ENCODE data around the gene ZNF420. TPM values are rescaled to one million over a fixed set of nuclear protein-coding genes. Genes with fewer than 3 reads are reported as not detected.
"Not testable (repeated sequence)": the region's sequence is repeated elsewhere in the genome, so short reads cannot be mapped to it uniquely, and the experiment has no call there.

ZNF420 gene
- polyA plus RNA-seq, 1 of the 3 experiments (the other 2 are of a cell fraction) = 1.9 TPM

DNA sequence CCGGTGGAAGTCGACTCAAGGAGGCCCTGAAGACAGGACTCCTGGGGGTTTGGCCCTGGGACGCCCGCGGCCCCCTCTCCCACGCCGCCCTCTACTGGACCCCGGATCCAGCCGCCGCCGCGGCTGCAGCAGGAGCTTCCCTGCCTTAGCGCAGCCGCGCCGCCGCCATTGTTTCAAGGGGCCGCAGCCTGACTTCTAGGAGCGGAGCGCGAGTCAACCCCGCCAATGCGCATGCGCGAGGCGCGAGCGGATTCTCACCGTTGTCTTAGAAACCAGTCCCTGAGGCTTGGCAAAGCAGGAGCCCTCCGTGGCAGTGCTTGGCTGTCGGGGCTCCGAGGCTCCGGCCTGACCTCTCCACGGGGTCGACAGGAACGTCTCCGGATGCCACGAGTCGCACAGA is 19.1 kb upstream of the ZNF420 start:
- Histone ChIP-seq H3K27me3 (ENCODE audit: insufficient read depth) (no peaks in the 10 kb centered on the region), H3K9ac (no peak overlapping the region), H3K4me1 (ENCODE audit: control insufficient read depth in 1 of 2, insufficient read depth in 2 of 2, low read depth in 1 of 2, low read length in 1 of 2) (no peaks in the 10 kb centered on the region), H2AFZ (ENCODE audit: low read depth) (no peak overlapping the region), H3K4me2 (no peak overlapping the region), H3K36me3 (replicated peaks in 1 of 2; ENCODE audit: control insufficient read depth in 1 of 2, insufficient read depth in 2 of 2, low read length in 1 of 2) (no peaks in the 10 kb centered on the region), H3K9me3 (no peaks in the 10 kb centered on the region), H3K27ac (ENCODE audit: low read depth in 2 of 2, low read length in 1 of 2) (no peak overlapping the region), H3K4me3 (ENCODE audit: low read depth in 2 of 2, low read length in 1 of 2) (no peak overlapping the region), H3K79me2 (ENCODE audit: insufficient read depth) (no peaks in the 10 kb centered on the region), H3F3A (replicated peaks; ENCODE audit: insufficient read depth) (no peaks in the 10 kb centered on the region), H4K20me1 (ENCODE audit: insufficient read depth) (no peaks in the 10 kb centered on the region), H3K9me2 (no peaks in the 10 kb centered on the region)
- WGBS (ENCODE audit: low lambda C conversion rate) = 78% methylated on average over 31 of the region's 39 CpGs
- POLR2A ChIA-PET = no interaction called here
- TF ChIP-seq RXRA (IDR thresholded peaks at IDR 0.05; ENCODE audit: borderline replicate concordance, low read depth) (no peak), EP300 (IDR thresholded peaks at IDR 0.05; ENCODE audit: borderline replicate concordance in 1 of 2, low read depth in 1 of 2, low read length in 1 of 2) (no peak), FOXJ3 (CRISPR knock-in tag; IDR thresholded peaks at IDR 0.05) (no peak), CHD2 (IDR thresholded peaks at IDR 0.05; ENCODE audit: low read length, partially characterized antibody) (no peak), TAF1 (IDR thresholded peaks at IDR 0.05; ENCODE audit: borderline replicate concordance, low read depth, low read length) (no peak), EZH2phosphoT487 (IDR thresholded peaks at IDR 0.05; ENCODE audit: borderline replicate concordance, low read depth) (no peak), RCOR1 (IDR thresholded peaks at IDR 0.05; ENCODE audit: low read length) (no peak), ELF1 (IDR thresholded peaks at IDR 0.05) (no peak), MEF2A (IDR thresholded peaks at IDR 0.05; ENCODE audit: borderline replicate concordance, low read depth) (no peak), YY1 (IDR thresholded peaks at IDR 0.05; ENCODE audit: low read depth) (no peak), RAD21 (IDR thresholded peaks at IDR 0.05; ENCODE audit: low read length) (no peak)
- TF ChIP-seq, protein P1, sequence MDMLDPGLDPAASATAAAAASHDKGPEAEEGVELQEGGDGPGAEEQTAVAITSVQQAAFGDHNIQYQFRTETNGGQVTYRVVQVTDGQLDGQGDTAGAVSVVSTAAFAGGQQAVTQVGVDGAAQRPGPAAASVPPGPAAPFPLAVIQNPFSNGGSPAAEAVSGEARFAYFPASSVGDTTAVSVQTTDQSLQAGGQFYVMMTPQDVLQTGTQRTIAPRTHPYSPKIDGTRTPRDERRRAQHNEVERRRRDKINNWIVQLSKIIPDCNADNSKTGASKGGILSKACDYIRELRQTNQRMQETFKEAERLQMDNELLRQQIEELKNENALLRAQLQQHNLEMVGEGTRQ (IDR thresholded peaks at IDR 0.05; ENCODE audit: borderline replicate concordance, low read depth, low read length) = no peak
- DNase-seq = no peak
- CTCF ChIA-PET = no interaction called here

DNA sequence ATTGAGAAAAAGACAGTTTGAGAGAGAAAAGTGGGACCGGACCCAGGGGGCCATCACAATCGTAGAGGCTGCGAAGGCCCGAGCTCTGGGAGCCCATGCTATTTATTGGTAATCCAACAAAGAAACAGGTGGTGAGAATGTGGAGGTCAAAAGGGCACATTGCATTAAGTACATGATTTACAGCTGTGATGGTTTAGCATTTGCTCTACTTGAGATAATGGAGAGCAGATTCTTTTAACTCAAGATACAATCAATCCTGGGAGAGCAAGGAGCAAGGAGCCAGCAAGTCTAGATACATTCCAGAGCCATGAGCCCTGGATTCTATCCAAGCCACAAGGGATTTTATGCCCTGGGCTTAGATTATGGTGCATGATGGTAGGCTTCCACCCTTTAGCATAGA is 13.3 kb upstream of the ZNF420 start:
- H3K27me3 ChIP-seq (ENCODE audit: insufficient read depth); H2AFZ ChIP-seq (ENCODE audit: low read depth); H3F3A ChIP-seq (replicated peaks; ENCODE audit: insufficient read depth); H3K4me3 ChIP-seq (ENCODE audit: low read depth in 2 of 2, low read length in 1 of 2); H3K4me2 ChIP-seq; POLR2A ChIA-PET; H3K4me1 ChIP-seq (ENCODE audit: control insufficient read depth in 1 of 2, insufficient read depth in 2 of 2, low read depth in 1 of 2, low read length in 1 of 2); H3K9ac ChIP-seq; H3K36me3 ChIP-seq (replicated peaks in 1 of 2; ENCODE audit: control insufficient read depth in 1 of 2, insufficient read depth in 2 of 2, low read length in 1 of 2); H3K79me2 ChIP-seq (ENCODE audit: insufficient read depth); DNase-seq; H3K9me2 ChIP-seq; H4K20me1 ChIP-seq (ENCODE audit: insufficient read depth); H3K27ac ChIP-seq (ENCODE audit: low read depth in 2 of 2, low read length in 1 of 2); CTCF ChIA-PET: not testable (repeated sequence)
- 40% methylated on average over 4 of the region's 4 CpGs for WGBS (ENCODE audit: low lambda C conversion rate)
- peaks cover 14% of the 10 kb centered on the region; the same call in 1 of the 2 replicates for H3K9me3 ChIP-seq

GRCh38 chr19:37074111-37074510 is 4.1 kb upstream of the ZNF420 start:
- Histone ChIP-seq H2AFZ (ENCODE audit: low read depth) (no peak overlapping the region), H3K9me2 (no peaks in the 10 kb centered on the region), H3K9me3 (peaks cover 17% of the 10 kb centered on the region; the same call in 1 of the 2 replicates), H3K4me3 (ENCODE audit: low read depth in 2 of 2, low read length in 1 of 2) (no peak overlapping the region), H3K36me3 (replicated peaks in 1 of 2; ENCODE audit: control insufficient read depth in 1 of 2, insufficient read depth in 2 of 2, low read length in 1 of 2) (no peaks in the 10 kb centered on the region), H3K27me3 (ENCODE audit: insufficient read depth) (no peaks in the 10 kb centered on the region), H3F3A (replicated peaks; ENCODE audit: insufficient read depth) (peaks cover 3% of the 10 kb centered on the region), H3K79me2 (ENCODE audit: insufficient read depth) (peaks cover 11% of the 10 kb centered on the region; the same call in 1 of the 2 replicates), H3K4me1 (ENCODE audit: control insufficient read depth in 1 of 2, insufficient read depth in 2 of 2, low read depth in 1 of 2, low read length in 1 of 2) (peaks cover 0 to 1% of the 10 kb centered on the region in 2 experiments; a peak in 2 of 4 replicates), H3K4me2 (no peak overlapping the region), H4K20me1 (ENCODE audit: insufficient read depth) (no peaks in the 10 kb centered on the region), H3K27ac (ENCODE audit: low read depth in 2 of 2, low read length in 1 of 2) (no peak overlapping the region), H3K9ac (no peak overlapping the region)
- ChIA-PET POLR2A (no interaction called here), CTCF (no interaction called here)
- DNase-seq = no peak
- no peak for TF ChIP-seq RFX5 (IDR thresholded peaks at IDR 0.05; ENCODE audit: low read length)
- TF ChIP-seq, protein P2, sequence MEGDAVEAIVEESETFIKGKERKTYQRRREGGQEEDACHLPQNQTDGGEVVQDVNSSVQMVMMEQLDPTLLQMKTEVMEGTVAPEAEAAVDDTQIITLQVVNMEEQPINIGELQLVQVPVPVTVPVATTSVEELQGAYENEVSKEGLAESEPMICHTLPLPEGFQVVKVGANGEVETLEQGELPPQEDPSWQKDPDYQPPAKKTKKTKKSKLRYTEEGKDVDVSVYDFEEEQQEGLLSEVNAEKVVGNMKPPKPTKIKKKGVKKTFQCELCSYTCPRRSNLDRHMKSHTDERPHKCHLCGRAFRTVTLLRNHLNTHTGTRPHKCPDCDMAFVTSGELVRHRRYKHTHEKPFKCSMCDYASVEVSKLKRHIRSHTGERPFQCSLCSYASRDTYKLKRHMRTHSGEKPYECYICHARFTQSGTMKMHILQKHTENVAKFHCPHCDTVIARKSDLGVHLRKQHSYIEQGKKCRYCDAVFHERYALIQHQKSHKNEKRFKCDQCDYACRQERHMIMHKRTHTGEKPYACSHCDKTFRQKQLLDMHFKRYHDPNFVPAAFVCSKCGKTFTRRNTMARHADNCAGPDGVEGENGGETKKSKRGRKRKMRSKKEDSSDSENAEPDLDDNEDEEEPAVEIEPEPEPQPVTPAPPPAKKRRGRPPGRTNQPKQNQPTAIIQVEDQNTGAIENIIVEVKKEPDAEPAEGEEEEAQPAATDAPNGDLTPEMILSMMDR (IDR thresholded peaks at IDR 0.05) = no peak
- no peak for TF ChIP-seq GATA2 (CRISPR knock-in tag; IDR thresholded peaks at IDR 0.05)
- TF ChIP-seq FOXJ3 (CRISPR knock-in tag; IDR thresholded peaks at IDR 0.05) = no peak
- TF ChIP-seq, protein P3, sequence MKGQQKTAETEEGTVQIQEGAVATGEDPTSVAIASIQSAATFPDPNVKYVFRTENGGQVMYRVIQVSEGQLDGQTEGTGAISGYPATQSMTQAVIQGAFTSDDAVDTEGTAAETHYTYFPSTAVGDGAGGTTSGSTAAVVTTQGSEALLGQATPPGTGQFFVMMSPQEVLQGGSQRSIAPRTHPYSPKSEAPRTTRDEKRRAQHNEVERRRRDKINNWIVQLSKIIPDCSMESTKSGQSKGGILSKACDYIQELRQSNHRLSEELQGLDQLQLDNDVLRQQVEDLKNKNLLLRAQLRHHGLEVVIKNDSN (IDR thresholded peaks at IDR 0.05; ENCODE audit: borderline replicate concordance, low read depth) = no peak
- TF ChIP-seq YY1 (IDR thresholded peaks at IDR 0.05; ENCODE audit: low read depth) = no peak
- TF ChIP-seq SIN3A (IDR thresholded peaks at IDR 0.05; ENCODE audit: borderline replicate concordance, low read depth, low read length) = no peak
- no peak for TF ChIP-seq RAD21 (IDR thresholded peaks at IDR 0.05; ENCODE audit: low read length)
- TF ChIP-seq MAX (IDR thresholded peaks at IDR 0.05; ENCODE audit: low read depth) = no peak
- no peak for TF ChIP-seq RCOR1 (IDR thresholded peaks at IDR 0.05; ENCODE audit: low read length)
- TF ChIP-seq, protein P1 (IDR thresholded peaks at IDR 0.05; ENCODE audit: borderline replicate concordance, low read depth, low read length) = no peak
